GM12864 (cell line): ENCODE measurements around the gene GAR1.
A peak's percentile ranks its signal among the peaks of the same experiment; 100 is the strongest.

ENCODE experiments used
- DNase-seq: peaks from one replicate; pipeline ENCODE4 v3.0.0-alpha.2; 2011; ENCODE audit warnings: low read depth
- H3K4me3 ChIP-seq: 2 replicates; pipeline ENCODE4 v1.5.1; 2011; ENCODE audit warnings: mild to moderate bottlenecking, low read depth, low read length, control low read depth
- TF ChIP-seq, protein P1 (sequence below): IDR thresholded peaks from 2 replicates; pipeline ENCODE4 v1.5.1; 2011; ENCODE audit warnings: low read depth, mild to moderate bottlenecking, moderate library complexity, low read length, control low read depth, inconsistent platforms; ENCODE audit errors: missing control alignments

The GAR1 gene

DNA sequence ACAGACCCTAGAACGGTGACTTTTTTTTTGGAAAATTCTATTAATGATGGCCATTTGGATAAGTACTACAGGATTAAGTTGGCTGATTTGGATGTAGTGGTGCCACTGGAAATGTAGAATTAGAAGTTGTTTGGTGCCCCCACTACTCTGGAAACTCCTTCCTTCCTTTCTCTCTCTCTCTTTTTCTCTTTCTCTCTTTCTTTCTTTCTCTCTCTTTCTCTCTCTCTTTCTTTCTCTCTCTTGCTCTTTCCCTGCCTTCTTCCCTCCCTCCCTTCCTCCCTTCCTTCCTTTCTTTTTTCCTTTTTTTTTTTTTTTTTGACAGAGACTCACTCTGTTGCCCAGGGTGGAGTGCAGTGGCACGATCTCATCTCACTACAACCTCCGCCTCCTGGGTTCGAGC, 2.7 kb downstream of the GAR1 start:
- DNase-seq, result no peak
- TF ChIP-seq, protein P1, sequence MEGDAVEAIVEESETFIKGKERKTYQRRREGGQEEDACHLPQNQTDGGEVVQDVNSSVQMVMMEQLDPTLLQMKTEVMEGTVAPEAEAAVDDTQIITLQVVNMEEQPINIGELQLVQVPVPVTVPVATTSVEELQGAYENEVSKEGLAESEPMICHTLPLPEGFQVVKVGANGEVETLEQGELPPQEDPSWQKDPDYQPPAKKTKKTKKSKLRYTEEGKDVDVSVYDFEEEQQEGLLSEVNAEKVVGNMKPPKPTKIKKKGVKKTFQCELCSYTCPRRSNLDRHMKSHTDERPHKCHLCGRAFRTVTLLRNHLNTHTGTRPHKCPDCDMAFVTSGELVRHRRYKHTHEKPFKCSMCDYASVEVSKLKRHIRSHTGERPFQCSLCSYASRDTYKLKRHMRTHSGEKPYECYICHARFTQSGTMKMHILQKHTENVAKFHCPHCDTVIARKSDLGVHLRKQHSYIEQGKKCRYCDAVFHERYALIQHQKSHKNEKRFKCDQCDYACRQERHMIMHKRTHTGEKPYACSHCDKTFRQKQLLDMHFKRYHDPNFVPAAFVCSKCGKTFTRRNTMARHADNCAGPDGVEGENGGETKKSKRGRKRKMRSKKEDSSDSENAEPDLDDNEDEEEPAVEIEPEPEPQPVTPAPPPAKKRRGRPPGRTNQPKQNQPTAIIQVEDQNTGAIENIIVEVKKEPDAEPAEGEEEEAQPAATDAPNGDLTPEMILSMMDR, result no peak
- no peak overlapping the region for H3K4me3 ChIP-seq

DNA sequence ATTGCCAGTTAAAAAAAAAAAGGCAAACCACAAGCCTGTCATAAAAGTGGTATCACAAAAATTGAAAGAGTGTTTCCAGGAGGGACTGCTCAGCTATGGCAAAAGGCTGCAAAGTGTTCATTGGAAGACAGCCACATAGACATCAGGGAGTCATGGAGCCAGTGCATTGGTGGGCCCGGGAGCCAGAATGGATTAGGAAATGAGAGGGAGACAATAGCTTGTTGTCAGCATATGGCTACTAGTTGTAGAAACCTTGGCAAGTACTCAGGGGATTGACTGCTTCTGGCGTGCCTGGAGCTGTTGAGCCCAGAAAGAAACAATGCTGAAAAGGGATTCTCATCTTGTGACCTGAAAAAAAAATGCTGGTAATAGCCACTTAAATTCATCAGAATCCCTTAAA, 5.0 kb downstream of the GAR1 start:
- H3K4me3 ChIP-seq, result no peak overlapping the region
- no peak for DNase-seq
- TF ChIP-seq, protein P1, result no peak

DNA sequence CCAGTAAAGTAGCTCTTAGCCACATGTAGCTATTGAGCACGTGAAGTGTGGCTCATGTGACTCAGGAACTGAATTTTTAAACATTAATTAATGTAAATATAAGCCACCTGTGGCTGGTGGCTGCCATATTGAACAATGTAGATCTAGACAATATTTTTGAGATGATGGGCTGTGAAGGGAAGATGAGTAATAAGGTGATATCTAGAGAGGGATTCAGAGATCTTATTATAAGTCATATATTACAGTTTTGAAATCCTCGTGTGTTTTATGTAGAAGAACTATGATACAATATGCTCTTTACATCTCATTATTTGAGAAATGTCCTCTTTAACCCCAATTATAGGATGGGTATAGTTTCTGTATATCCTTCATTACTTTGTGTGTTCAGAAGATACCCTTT, 5.6 kb downstream of the GAR1 start:
- DNase-seq, result no peak
- no peak overlapping the region for H3K4me3 ChIP-seq
- TF ChIP-seq, protein P1, result no peak

DNA sequence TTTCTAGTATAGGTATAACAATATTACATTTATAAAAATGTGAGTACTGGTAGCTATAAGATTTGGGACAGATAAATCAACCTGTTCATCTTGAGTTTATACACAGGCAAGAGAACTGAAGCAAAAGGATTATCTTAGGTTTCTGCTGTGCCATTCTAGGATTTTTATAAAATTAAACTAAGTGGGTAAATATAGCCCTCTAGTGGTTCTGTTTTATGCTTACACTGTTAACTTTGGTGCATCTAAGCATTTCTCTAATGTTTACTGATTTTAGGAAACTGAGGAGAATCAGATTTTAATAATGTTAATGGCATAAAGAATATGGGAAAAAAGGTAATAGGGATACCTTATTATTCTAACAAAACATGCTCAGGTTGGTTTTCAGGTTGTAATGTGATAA, 11.2 kb downstream of the GAR1 start:
- TF ChIP-seq, protein P1, result peak; percentile 28
- no peak for DNase-seq
- no peak overlapping the region for H3K4me3 ChIP-seq

DNA sequence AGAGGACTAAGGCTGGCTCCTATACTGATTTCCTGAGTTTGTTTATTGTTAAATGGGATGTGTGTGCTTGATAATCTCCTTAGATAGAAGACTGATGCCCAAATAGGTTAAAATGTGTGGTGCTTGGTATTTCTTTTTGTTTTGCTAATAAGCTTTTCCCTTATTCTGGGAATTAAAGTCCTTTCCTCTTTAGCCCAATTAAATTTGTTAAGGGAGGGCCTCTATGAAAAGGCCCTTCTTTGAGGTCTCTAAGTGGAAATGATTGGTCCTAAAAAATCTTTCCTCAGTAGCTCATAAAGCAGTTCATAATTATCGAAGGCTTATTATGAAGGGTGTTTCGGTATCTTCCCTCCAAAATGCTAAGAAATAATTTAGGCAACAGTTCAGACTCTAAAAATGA, 12.1 kb downstream of the GAR1 start, which contains the start of gene RRH:
Gene RRH, plus strand, starts transcription at position 301 of the 400 bp plus-strand sequence. Its CDS starts 56 bp downstream, at position 357.
- H3K4me3 ChIP-seq, result no peak within 1 kb of the TSS
- DNase-seq, result no peak
- TF ChIP-seq, protein P1, result no peak

DNA sequence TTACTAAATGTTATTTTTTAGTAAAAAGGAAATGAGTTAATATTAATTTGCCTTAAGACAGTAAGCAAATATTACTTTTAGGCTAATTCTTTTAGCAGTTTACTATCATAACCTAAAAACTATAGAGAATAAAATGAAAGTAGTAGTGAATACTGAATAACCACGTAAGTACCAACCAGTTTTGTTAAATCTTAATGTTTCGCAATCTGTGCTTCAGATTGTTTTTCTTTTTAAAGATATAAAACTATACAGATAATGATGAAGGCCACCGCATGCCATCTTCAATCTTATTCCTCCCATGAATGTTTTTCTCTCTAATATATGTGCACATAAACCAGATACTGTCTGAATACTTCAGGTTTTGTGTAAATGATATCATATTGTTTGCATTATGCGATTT, 18.2 kb downstream of the GAR1 start:
- DNase-seq, result no peak
- TF ChIP-seq, protein P1, result no peak
- H3K4me3 ChIP-seq, result no peak overlapping the region

DNA sequence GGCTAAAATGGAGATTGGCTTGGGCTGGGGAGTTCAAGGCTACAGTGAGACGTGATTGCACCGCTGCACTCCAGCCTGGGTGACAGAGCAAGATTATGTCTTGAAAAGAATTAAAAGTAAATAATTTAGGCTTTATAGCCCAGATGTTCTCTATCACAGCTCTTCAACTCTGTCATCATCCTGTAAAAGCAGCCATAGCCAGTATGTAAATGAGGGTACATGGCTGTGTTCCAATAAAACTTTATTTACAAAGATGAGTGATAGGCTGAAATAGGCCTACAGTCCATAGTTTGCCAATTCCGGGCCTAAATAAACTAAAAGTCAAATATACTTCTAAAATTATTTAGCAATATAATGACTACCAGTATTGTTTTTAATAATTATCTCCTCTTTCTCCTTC, 21.4 kb downstream of the GAR1 start:
- TF ChIP-seq, protein P1, result no peak
- no peak for DNase-seq
- no peak overlapping the region for H3K4me3 ChIP-seq
